GM12878 (cell line): ENCODE measurements around the gene MYLIP.

Experiments
- EGR1 ChIP-seq, 2 experiments: IDR thresholded peaks; 1 replicate in 1 of 2; 2 replicates in 1 of 2; pipeline ENCODE4 v1.6.1; 2011 to 2012; ENCODE audit warnings: low read depth in 2 of 2, low read length in 2 of 2, borderline replicate concordance in 1 of 2, mild to moderate bottlenecking in 1 of 2, moderate library complexity in 1 of 2
- EZH2 ChIP-seq: IDR thresholded peaks from 2 replicates; pipeline ENCODE4 v1.6.1; 2012; ENCODE audit warnings: low read depth, mild to moderate bottlenecking, control low read depth, inconsistent platforms, low read length, borderline replicate concordance; ENCODE audit not compliant: control insufficient read depth
- POLR2A ChIP-seq: IDR thresholded peaks from 2 replicates; pipeline ENCODE4 v1.6.1; 2011; ENCODE audit warnings: low read depth, mild to moderate bottlenecking, low read length
- POLR2AphosphoS5 ChIP-seq: IDR thresholded peaks from 2 replicates; pipeline ENCODE4 v1.6.1; 2011; ENCODE audit warnings: mild to moderate bottlenecking, low read length, inconsistent platforms
- RAD21 ChIP-seq: IDR thresholded peaks from 2 replicates; pipeline ENCODE4 v1.6.1; 2011; ENCODE audit warnings: mild to moderate bottlenecking, low read depth, low read length, moderate library complexity; ENCODE audit not compliant: insufficient read depth
- SIX5 ChIP-seq: IDR thresholded peaks from 2 replicates; pipeline ENCODE4 v1.6.1; 2011; ENCODE audit warnings: mild to moderate bottlenecking, low read depth, low read length, moderate library complexity; ENCODE audit not compliant: severe bottlenecking
- TAF1 ChIP-seq: IDR thresholded peaks from 2 replicates; pipeline ENCODE4 v1.6.1; 2011; ENCODE audit warnings: mild to moderate bottlenecking, low read depth, low read length, borderline replicate concordance
- ZNF274 ChIP-seq: IDR thresholded peaks from one replicate; pipeline ENCODE4 v1.8.0; 2011; ENCODE audit not compliant: insufficient read length, insufficient read depth

DNA sequence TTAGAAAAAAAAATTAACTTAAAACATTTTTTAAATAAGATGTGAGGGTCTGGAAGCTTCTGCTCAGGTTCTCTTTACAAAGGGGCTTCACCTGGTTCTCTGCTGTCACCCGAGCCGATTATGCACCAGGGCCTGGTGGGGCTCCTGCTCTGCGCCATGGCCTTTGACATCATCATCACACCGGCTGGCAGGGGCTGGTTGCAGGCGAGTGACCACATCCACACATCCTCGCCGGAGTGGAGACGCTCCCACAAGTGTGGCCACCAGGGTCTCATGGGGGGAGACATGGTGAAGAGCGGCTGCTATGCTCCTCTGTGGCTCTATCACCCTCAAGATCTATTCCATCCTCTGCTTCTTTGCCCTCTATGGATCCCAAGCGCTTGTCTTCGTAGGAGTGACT, 31.9 kb downstream of the MYLIP start:
- TF ChIP-seq TAF1 (no peak), POLR2A (no peak), EZH2 (no peak), ZNF274 (no peak), EGR1 (IDR thresholded peaks at IDR 0.05; ENCODE audit: borderline replicate concordance in 1 of 2, low read depth in 2 of 2, low read length in 2 of 2) (no peak), RAD21 (no peak), SIX5 (no peak), POLR2AphosphoS5 (no peak)
